CD4-positive, alpha-beta memory T cell (primary cell): ENCODE results near the gene SCARB2. TPM values are rescaled to one million over a fixed set of nuclear protein-coding genes. Genes with fewer than 3 reads are reported as not detected.

ENCODE experiments used
- CTCF ChIA-PET: fragments of 350-600 bp; sonication (Branson Sonifier 250); formaldehyde crosslinking; loops from one replicate; lab custom pipeline; 2021; ENCODE audit warnings: inconsistent platforms; ENCODE audit not compliant: partially characterized antibody; lab: Charles Lee
- POLR2A ChIA-PET: fragments of 350-600 bp; sonication (Branson Sonifier 250); formaldehyde crosslinking; loops from one replicate; lab custom pipeline; 2021; ENCODE audit not compliant: partially characterized antibody; lab: Charles Lee
- DNase-seq, 5 donors: peaks; one replicate each; pipeline versions ENCODE4 v3.0.0 to v3.0.0-alpha.2; 2020 to 2022; ENCODE audit warnings: mixed read lengths in 1 of 5
- H3K27ac ChIP-seq: one replicate; pipeline ENCODE4 v1.7.0; 2013; ENCODE audit warnings: low read depth, low read length
- H3K27me3 ChIP-seq: 2 replicates; pipeline ENCODE4 v1.7.0; 2013; ENCODE audit warnings: mild to moderate bottlenecking, low read length, moderate library complexity; ENCODE audit not compliant: insufficient read depth
- H3K36me3 ChIP-seq: 2 replicates; pipeline ENCODE4 v1.7.0; 2013; ENCODE audit warnings: mild to moderate bottlenecking, low read length, moderate library complexity; ENCODE audit not compliant: insufficient read depth
- H3K4me1 ChIP-seq: 2 replicates; pipeline ENCODE4 v1.7.0; 2013; ENCODE audit warnings: mild to moderate bottlenecking, low read length, moderate library complexity; ENCODE audit not compliant: insufficient read depth
- H3K4me3 ChIP-seq, 2 donors: one replicate each; pipeline ENCODE4 v1.7.0; 2013; ENCODE audit warnings: low read length in 2 of 2, mild to moderate bottlenecking in 1 of 2
- H3K9me3 ChIP-seq, 2 donors: one replicate each; pipeline ENCODE4 v1.7.0; 2013; ENCODE audit warnings: low read length in 2 of 2, control low read depth in 1 of 2; ENCODE audit not compliant: control insufficient read depth in 1 of 2
- H3K27ac Mint-ChIP-seq, 7 donors: one replicate each; pipeline ENCODE4 v1.8.0; 2020 to 2021; ENCODE audit warnings: mixed read lengths in 7 of 7, mild to moderate bottlenecking in 6 of 7, inconsistent platforms in 3 of 7, moderate library complexity in 3 of 7
- H3K27me3 Mint-ChIP-seq, 2 donors: one replicate each; pipeline ENCODE4 v1.8.0; 2020 to 2021; ENCODE audit warnings: mixed read lengths in 2 of 2
- H3K36me3 Mint-ChIP-seq, 2 donors: one replicate each; pipeline ENCODE4 v1.8.0; 2020 to 2021; ENCODE audit warnings: mixed read lengths in 2 of 2, inconsistent platforms in 1 of 2, mild to moderate bottlenecking in 1 of 2
- H3K4me1 Mint-ChIP-seq, 4 donors: one replicate each; pipeline ENCODE4 v1.8.0; 2020 to 2021; ENCODE audit warnings: mixed read lengths in 4 of 4, mild to moderate bottlenecking in 1 of 4
- H3K4me3 Mint-ChIP-seq, 8 donors: one replicate each; pipeline ENCODE4 v1.8.0; 2020 to 2021; ENCODE audit warnings: mixed read lengths in 8 of 8, mild to moderate bottlenecking in 7 of 8, moderate library complexity in 6 of 8, inconsistent platforms in 3 of 8
- H3K9me3 Mint-ChIP-seq, 8 donors: one replicate each; pipeline ENCODE4 v1.8.0; 2020 to 2021; ENCODE audit warnings: mixed read lengths in 8 of 8, mild to moderate bottlenecking in 5 of 8, inconsistent platforms in 3 of 8, moderate library complexity in 1 of 8
- intact Hi-C: fragments of 100-400 bp; cut with micrococcal nuclease; formaldehyde crosslinking; loops from one replicate; pipeline ENCODE4 v1.15.1; 2023
- polyA plus RNA-seq, 2 donors: library from polyadenylated mRNA; unstranded; fragments of 300-500 nt; fragmentation: Illumina TruSeq; gene quantifications; one replicate each; pipeline ENCODE4 v1.2.3, GENCODE V29; 2021
- total RNA-seq, 2 experiments: library from RNA; stranded (reverse); gene quantifications; one replicate each; pipeline ENCODE4 v1.2.3, GENCODE V29; 2021

SCARB2 gene
- total and polyA plus RNA-seq, 4 experiments from 2014 or later, result 10.2 to 23.5 (median 19.5) TPM

- H3K27me3 Mint-ChIP-seq, result no peaks in the 10 kb centered on the region
- peaks cover 23 to 49% (median 29%) of the 10 kb centered on the region in 4 donors for H3K4me1 Mint-ChIP-seq
- no peaks in the 10 kb centered on the region for H3K9me3 Mint-ChIP-seq
- ChIA-PET POLR2A (interaction anchor here (1.5 kb wide), 1 partner anchor 860 kb away, joined by 3 read pairs; no protein-coding TSS in a partner anchor), CTCF (interaction anchor here (0.9 to 4.9 kb wide), 4 partner anchors 19 to 161 kb away, joined by 3 to 31 read pairs (median 4); no protein-coding TSS in a partner anchor)
- Histone ChIP-seq H3K36me3 (no peaks in the 10 kb centered on the region), H3K9me3 (no peaks in the 10 kb centered on the region), H3K27ac (no peak overlapping the region), H3K4me1 (peaks cover 32% of the 10 kb centered on the region), H3K4me3 (no peak overlapping the region), H3K27me3 (no peaks in the 10 kb centered on the region)
- H3K36me3 Mint-ChIP-seq, result peaks cover 0 to 3% of the 10 kb centered on the region in 2 donors
- intact Hi-C loops, result no loop called here
- peak overlapping the region in 2 of 8 donors; percentile 39 to 41 for H3K4me3 Mint-ChIP-seq
- DNase-seq, result no peak
- H3K27ac Mint-ChIP-seq, result peak overlapping the region in 5 of 7 donors; percentile 38 to 94 (median 65)
Measured at GRCh38 chr4:76216524-76216923, 2.9 kb upstream of the SCARB2 start.

DNA sequence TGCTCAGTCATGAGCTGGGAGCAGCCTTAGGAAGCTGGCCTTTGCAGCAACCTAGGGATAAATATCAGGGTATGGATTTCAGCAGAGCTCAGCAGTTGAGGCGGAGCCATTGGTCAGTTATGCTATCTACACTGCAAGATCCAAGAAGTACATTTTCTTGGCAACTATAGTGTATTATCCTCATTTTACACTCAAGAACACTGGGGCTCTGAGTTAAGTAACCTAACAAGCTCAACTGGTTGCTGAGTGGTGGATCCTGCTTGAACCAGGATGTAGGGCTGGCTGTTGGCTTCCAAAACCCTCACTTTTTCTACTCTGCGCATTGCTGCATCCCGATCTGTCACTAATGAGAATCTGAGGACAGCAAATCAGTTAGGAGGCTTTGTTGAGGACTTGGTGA lies 1.5 kb upstream of the SCARB2 start:
- intact Hi-C loops, result no loop called here
- H3K4me1 Mint-ChIP-seq, result peaks cover 34 to 63% (median 41%) of the 10 kb centered on the region in 4 donors
- H3K27me3 Mint-ChIP-seq, result no peaks in the 10 kb centered on the region
- H3K36me3 ChIP-seq, result no peaks in the 10 kb centered on the region
- no peak for DNase-seq
- H3K9me3 Mint-ChIP-seq, result no peaks in the 10 kb centered on the region
- ChIA-PET POLR2A (interaction anchor here (1.5 to 3.1 kb wide), 2 partner anchors 91 to 862 kb away, joined by 3 to 24 read pairs; partner anchors contain the start of gene STBD1), CTCF (interaction anchor here (4.9 kb wide), 1 partner anchor 35 kb away, joined by 31 read pairs; no protein-coding TSS in a partner anchor)
- no peak overlapping the region for H3K4me3 ChIP-seq
- no peak overlapping the region for H3K27ac ChIP-seq
- no peaks in the 10 kb centered on the region for H3K27me3 ChIP-seq
- H3K4me3 Mint-ChIP-seq, result peak overlapping the region in 7 of 8 donors; percentile 3 to 97 (median 22)
- no peaks in the 10 kb centered on the region for H3K9me3 ChIP-seq
- peak overlapping the region; percentile 34 to 98 (median 96) for H3K27ac Mint-ChIP-seq
- H3K4me1 ChIP-seq, result peaks cover 40% of the 10 kb centered on the region
- H3K36me3 Mint-ChIP-seq, result peaks cover 0 to 6% of the 10 kb centered on the region in 2 donors

GRCh38 chr4:76214177-76214675 lies 602 bp upstream of the SCARB2 start:
- Mint-ChIP-seq H3K27me3 (no peaks in the 10 kb centered on the region), H3K9me3 (no peaks in the 10 kb centered on the region), H3K27ac (peak overlapping the region; percentile 87 to 98 (median 96)), H3K4me1 (peaks cover 36 to 68% (median 44%) of the 10 kb centered on the region in 4 donors), H3K36me3 (peaks cover 0 to 8% of the 10 kb centered on the region in 2 donors), H3K4me3 (peak overlapping the region; percentile 86 to 97 (median 95))
- intact Hi-C loops, result loop anchor here (1.0 to 5.0 kb wide), 4 partner anchors 66 to 863 kb away; partner anchors contain the start of genes CCNI, NUP54, RCHY1 and STBD1
- no peak for DNase-seq
- CTCF ChIA-PET, result interaction anchor here (2.0 to 4.9 kb wide), 2 partner anchors 35 to 162 kb away, joined by 7 to 31 read pairs; no protein-coding TSS in a partner anchor
- peaks cover 40% of the 10 kb centered on the region for H3K4me1 ChIP-seq
- peak overlapping the region; percentile 84 for H3K27ac ChIP-seq
- no peaks in the 10 kb centered on the region for H3K36me3 ChIP-seq
- POLR2A ChIA-PET, result interaction anchor here (1.1 to 3.1 kb wide), 6 partner anchors 35 to 274 kb away, joined by 3 to 24 read pairs (median 5); partner anchors contain the start of genes NAAA, NUP54 and STBD1
- no peaks in the 10 kb centered on the region for H3K27me3 ChIP-seq
- H3K4me3 ChIP-seq, result peak overlapping the region; percentile 71 to 90
- H3K9me3 ChIP-seq, result no peaks in the 10 kb centered on the region

GRCh38 chr4:76212851-76213414 lies 691 bp downstream of the SCARB2 start:
- H3K4me1 Mint-ChIP-seq, result peaks cover 44 to 79% (median 54%) of the 10 kb centered on the region in 4 donors
- H3K9me3 ChIP-seq, result no peaks in the 10 kb centered on the region
- H3K27ac ChIP-seq, result peak overlapping the region; percentile 84
- peak overlapping the region; percentile 89 to 95 (median 92) for H3K4me3 Mint-ChIP-seq
- H3K36me3 Mint-ChIP-seq, result peaks cover 0 to 8% of the 10 kb centered on the region in 2 donors
- H3K36me3 ChIP-seq, result no peaks in the 10 kb centered on the region
- no peaks in the 10 kb centered on the region for H3K9me3 Mint-ChIP-seq
- no peaks in the 10 kb centered on the region for H3K27me3 Mint-ChIP-seq
- peaks cover 45% of the 10 kb centered on the region for H3K4me1 ChIP-seq
- DNase-seq, result peak; percentile 66 to 76 (median 68)
- peak overlapping the region; percentile 77 to 90 for H3K4me3 ChIP-seq
- ChIA-PET POLR2A (interaction anchor here (0.9 to 3.1 kb wide), 11 partner anchors 9 to 746 kb away, joined by 3 to 24 read pairs (median 4); partner anchors contain the start of genes NAAA, NUP54, STBD1 and USO1), CTCF (interaction anchor here (1.1 to 4.9 kb wide), 4 partner anchors 28 to 165 kb away, joined by 3 to 31 read pairs (median 6); no protein-coding TSS in a partner anchor)
- H3K27ac Mint-ChIP-seq, result peak overlapping the region; percentile 92 to 98 (median 97)
- H3K27me3 ChIP-seq, result no peaks in the 10 kb centered on the region
- intact Hi-C loops, result loop anchor here (1.0 to 5.0 kb wide), 6 partner anchors 15 to 944 kb away; partner anchors contain the start of genes CCNG2, CCNI, RCHY1 and STBD1

- Histone ChIP-seq H3K27ac (peak overlapping the region; percentile 84), H3K36me3 (no peaks in the 10 kb centered on the region), H3K9me3 (no peaks in the 10 kb centered on the region), H3K27me3 (no peaks in the 10 kb centered on the region), H3K4me1 (peaks cover 45% of the 10 kb centered on the region), H3K4me3 (peak overlapping the region in 1 of 2 donors; percentile 90)
- H3K4me1 Mint-ChIP-seq, result peaks cover 48 to 83% (median 58%) of the 10 kb centered on the region in 4 donors
- peaks cover 0 to 8% of the 10 kb centered on the region in 2 donors for H3K36me3 Mint-ChIP-seq
- no peak for DNase-seq
- H3K27ac Mint-ChIP-seq, result peak overlapping the region; percentile 92 to 98 (median 97)
- CTCF ChIA-PET, result interaction anchor here (1.1 to 4.9 kb wide), 5 partner anchors 29 to 166 kb away, joined by 3 to 31 read pairs (median 6); no protein-coding TSS in a partner anchor
- POLR2A ChIA-PET, result interaction anchor here (1.1 to 3.1 kb wide), 6 partner anchors 12 to 487 kb away, joined by 3 to 24 read pairs (median 6); partner anchors contain the start of genes NUP54, STBD1 and USO1
- intact Hi-C loops, result loop anchor here (2.0 to 5.0 kb wide), 5 partner anchors 31 to 945 kb away; partner anchors contain the start of genes CCNG2, CCNI, RCHY1 and STBD1
- H3K4me3 Mint-ChIP-seq, result peak overlapping the region; percentile 89 to 95 (median 92)
- H3K9me3 Mint-ChIP-seq, result no peaks in the 10 kb centered on the region
- H3K27me3 Mint-ChIP-seq, result no peaks in the 10 kb centered on the region
Measured at GRCh38 chr4:76211769-76212708, 1.6 kb downstream of the SCARB2 start.

DNA sequence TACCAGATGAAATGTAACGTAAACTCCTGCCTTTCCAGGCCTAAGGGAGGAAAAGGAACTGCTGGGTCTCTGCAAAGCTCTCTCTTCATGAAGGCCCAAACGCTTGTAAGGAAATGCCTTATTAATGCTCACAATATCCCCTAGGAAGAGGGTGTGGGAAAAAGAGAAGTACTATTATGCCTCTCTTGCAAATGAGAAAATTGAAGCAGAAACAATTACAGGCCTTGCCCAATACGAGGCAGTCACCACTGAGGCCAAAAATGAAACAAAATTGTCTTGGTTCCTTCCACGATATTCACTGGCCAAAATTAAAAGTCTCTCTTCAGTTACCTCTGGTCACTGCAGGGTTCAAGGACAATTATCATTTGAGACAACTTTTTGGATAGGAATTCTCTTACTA lies 3.2 kb downstream of the SCARB2 start:
- Mint-ChIP-seq H3K27ac (peak overlapping the region in 2 of 7 donors; percentile 58 to 62), H3K27me3 (no peaks in the 10 kb centered on the region), H3K4me3 (no peak overlapping the region), H3K4me1 (peaks cover 51 to 86% (median 66%) of the 10 kb centered on the region in 4 donors), H3K36me3 (peaks cover 0 to 8% of the 10 kb centered on the region in 2 donors), H3K9me3 (no peaks in the 10 kb centered on the region)
- H3K27me3 ChIP-seq, result no peaks in the 10 kb centered on the region
- H3K4me3 ChIP-seq, result no peak overlapping the region
- H3K36me3 ChIP-seq, result no peaks in the 10 kb centered on the region
- ChIA-PET POLR2A (interaction anchor here (1.4 to 1.7 kb wide), 3 partner anchors 11 to 62 kb away, joined by 3 to 4 read pairs (median 4); no protein-coding TSS in a partner anchor), CTCF (interaction anchor here (1.7 to 2.8 kb wide), 3 partner anchors 30 to 168 kb away, joined by 6 to 10 read pairs (median 6); no protein-coding TSS in a partner anchor)
- intact Hi-C loops, result loop anchor here (5.0 kb wide), 3 partner anchors 97 to 867 kb away; partner anchors contain the start of genes CCNI, RCHY1, STBD1 and THAP6
- peaks cover 45% of the 10 kb centered on the region for H3K4me1 ChIP-seq
- no peaks in the 10 kb centered on the region for H3K9me3 ChIP-seq
- no peak overlapping the region for H3K27ac ChIP-seq
- DNase-seq, result no peak
